Mesodermal cell (in vitro differentiated cells): ENCODE measurements around the gene PSMC3IP.

ENCODE experiments used
- H3K27ac ChIP-seq: 2 replicates; pipeline ENCODE4 v1.7.0; 2013; ENCODE audit warnings: mild to moderate bottlenecking, low read depth, low read length, moderate library complexity; ENCODE audit not compliant: severe bottlenecking
- H3K36me3 ChIP-seq: 2 replicates; pipeline ENCODE4 v1.7.1; 2013; ENCODE audit warnings: mild to moderate bottlenecking, low read length, moderate library complexity; ENCODE audit not compliant: control insufficient read depth, insufficient read depth
- H3K4me1 ChIP-seq: one replicate; pipeline ENCODE4 v1.7.1; 2013; ENCODE audit warnings: mild to moderate bottlenecking, low read length; ENCODE audit not compliant: insufficient read depth, control insufficient read depth, poor library complexity, severe bottlenecking
- H3K4me3 ChIP-seq: 2 replicates; pipeline ENCODE4 v1.7.0; 2013; ENCODE audit warnings: low read length, control low read depth, mild to moderate bottlenecking; ENCODE audit not compliant: insufficient read depth, poor library complexity, severe bottlenecking; ENCODE audit errors: extremely low read depth
- H3K9me3 ChIP-seq: 2 replicates; pipeline ENCODE4 v1.7.1; 2013; ENCODE audit warnings: mild to moderate bottlenecking, low read length, moderate library complexity; ENCODE audit not compliant: control insufficient read depth
- WGBS, 2 experiments: methylation state at CpG; one replicate each; pipeline ENCODE4 v1.1.5; 2013; ENCODE audit warnings: missing lambda C conversion rate in 2 of 2; ENCODE audit not compliant: insufficient coverage in 2 of 2; 5-methylcytosine and 5-hydroxymethylcytosine counted together

PSMC3IP gene

GRCh38 chr17:42566883-42567573, 10.5 kb downstream of the PSMC3IP start, which contains the start of gene MLX:
Gene MLX (plus strand): TSS chr17:42567100. CDS start chr17:42567125, 25 bp downstream.
- H3K4me1 ChIP-seq, result peaks cover 21% of the 10 kb centered on the region
- peak within 1 kb of the TSS; percentile 83 for H3K4me3 ChIP-seq
- H3K9me3 ChIP-seq, result no peaks in the 10 kb centered on the region
- peaks cover 71% of the 10 kb centered on the region for H3K36me3 ChIP-seq
- peak within 1 kb of the TSS; percentile 69 for H3K27ac ChIP-seq
- 1 to 2% methylated on average over 40 to 60 of the region's 72 CpGs for WGBS, 2 experiments

DNA sequence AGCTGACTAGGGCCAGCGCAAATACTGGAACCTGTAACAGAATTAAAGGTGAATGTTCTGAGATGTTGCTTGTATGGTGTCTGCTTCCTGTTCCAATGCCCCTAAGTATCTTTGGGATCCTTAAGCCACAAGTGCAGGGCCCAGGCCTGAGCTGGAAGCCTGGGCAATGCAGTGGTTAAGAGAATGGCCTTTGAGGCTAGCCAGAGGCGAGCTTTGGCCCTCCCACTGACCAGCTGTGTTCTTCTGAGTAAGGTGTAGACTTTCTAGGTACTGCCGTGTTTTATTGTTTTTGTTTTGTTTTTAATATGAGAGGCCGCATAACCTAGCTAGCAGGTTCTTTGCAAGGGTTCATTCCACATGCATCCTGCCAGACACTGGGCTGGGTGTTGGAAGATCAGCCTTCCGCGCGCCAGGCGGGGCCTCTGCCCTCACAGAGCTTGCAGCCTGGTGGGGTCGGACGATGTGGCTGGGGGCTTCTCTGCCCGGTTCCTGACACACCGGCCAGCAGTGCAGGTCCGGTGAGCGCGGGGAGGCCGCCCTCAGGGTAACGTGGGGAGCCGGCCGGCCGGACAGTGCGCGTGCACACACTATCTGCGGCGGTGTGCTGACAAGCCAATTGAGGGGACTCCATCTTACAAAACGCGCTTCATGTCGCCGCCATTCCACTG, 11.2 kb downstream of the PSMC3IP start:
- WGBS, 2 experiments, result 56 to 67% methylated on average over 19 to 27 of the region's 28 CpGs
- H3K4me3 ChIP-seq, result peak overlapping the region; percentile 83
- H3K9me3 ChIP-seq, result no peaks in the 10 kb centered on the region
- peaks cover 64% of the 10 kb centered on the region for H3K36me3 ChIP-seq
- H3K27ac ChIP-seq, result peak overlapping the region; percentile 69
- H3K4me1 ChIP-seq, result peaks cover 19% of the 10 kb centered on the region

DNA sequence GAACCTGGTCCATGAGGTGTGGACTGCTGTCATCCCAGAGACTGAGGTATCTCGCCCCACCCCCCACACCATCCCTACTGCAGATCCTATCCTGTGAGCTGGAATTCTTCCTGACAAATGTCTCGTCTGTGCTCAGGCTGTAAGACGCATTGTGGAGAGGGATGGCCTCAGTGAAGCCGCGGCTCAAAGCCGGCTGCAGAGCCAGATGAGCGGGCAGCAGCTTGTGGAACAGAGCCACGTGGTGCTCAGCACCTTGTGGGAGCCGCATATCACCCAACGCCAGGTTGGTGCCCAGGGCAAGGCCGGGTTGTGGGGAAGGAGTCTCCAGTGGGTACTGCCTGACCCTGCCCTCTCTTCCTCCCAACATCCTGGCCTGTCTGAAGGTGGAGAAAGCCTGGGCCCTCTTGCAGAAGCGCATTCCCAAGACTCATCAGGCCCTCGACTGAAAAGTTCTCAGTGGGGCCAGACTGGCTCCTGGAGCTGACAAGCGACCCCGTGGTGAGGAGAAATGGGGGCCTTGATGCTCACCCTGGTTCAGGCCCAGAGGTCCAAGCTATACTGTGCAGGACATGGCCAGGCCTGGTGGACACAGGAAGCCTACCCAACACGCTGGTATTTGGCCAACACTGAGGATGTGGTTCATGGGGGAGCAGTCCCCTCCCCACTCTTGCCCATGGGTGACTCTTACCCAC, 11.9 kb downstream of the PSMC3IP start:
- peaks cover 58% of the 10 kb centered on the region for H3K36me3 ChIP-seq
- H3K27ac ChIP-seq, result no peak overlapping the region
- WGBS, 2 experiments, result 91 to 98% methylated on average over 12 of the region's 16 CpGs

DNA sequence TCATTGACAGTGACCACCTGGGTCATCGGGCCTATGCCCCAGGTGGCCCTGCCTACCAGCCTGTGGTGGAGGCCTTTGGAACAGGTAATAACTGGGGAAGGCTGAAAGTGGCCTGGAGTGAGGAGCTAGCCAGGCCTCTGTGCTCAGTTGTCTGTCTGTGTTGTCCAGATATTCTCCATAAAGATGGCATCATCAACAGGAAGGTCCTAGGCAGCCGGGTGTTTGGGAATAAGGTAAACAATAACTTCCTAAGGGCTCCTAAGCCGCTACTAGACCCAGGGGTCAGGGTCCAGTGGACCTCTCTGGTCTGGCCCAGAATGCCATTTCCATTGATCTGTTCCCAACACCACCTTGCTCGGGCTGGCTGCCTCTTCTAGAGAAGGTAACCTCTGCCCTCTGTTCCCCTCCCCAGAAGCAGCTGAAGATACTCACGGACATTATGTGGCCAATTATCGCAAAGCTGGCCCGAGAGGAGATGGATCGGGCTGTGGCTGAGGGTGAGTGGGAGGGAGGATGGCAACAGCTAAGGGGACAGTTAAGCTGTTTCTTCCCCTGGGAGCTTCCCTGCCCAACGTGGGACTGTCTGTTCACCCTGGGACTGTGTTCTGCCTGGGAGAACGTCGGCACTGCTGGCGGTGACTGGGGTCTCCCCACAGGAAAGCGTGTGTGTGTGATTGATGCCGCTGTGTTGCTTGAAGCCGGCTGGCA, 12.6 kb downstream of the PSMC3IP start:
- no peaks in the 10 kb centered on the region for H3K9me3 ChIP-seq
- peaks cover 19% of the 10 kb centered on the region for H3K4me1 ChIP-seq
- no peak overlapping the region for H3K4me3 ChIP-seq
- WGBS, 2 experiments, result 96 to 99% methylated on average over 9 to 14 of the region's 15 CpGs
- H3K27ac ChIP-seq, result no peak overlapping the region
- H3K36me3 ChIP-seq, result peaks cover 51% of the 10 kb centered on the region

More for the DNA sequence above, 11.9 kb downstream of the PSMC3IP start:
- no peak overlapping the region for H3K4me3 ChIP-seq
- no peaks in the 10 kb centered on the region for H3K9me3 ChIP-seq
- H3K4me1 ChIP-seq, result peaks cover 19% of the 10 kb centered on the region

DNA sequence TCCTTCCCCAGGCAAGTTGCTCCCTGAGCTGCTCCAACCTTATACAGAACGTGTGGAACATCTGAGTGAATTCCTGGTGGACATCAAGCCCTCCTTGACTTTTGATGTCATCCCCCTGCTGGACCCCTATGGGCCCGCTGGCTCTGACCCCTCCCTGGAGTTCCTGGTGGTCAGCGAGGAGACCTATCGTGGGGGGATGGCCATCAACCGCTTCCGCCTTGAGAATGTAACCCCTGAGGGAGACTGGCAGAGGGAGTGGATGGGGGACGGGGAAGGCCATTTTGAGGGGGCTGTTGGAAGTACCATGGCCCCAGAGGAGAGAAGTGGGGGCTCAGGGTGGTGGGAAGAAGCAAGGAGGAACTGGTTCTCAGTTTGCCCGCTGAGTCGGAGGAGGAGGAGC, 13.6 kb downstream of the PSMC3IP start:
- no peak overlapping the region for H3K4me3 ChIP-seq

GRCh38 chr17:42563543-42563942, 14.0 kb downstream of the PSMC3IP start:
- WGBS, 2 experiments, result 86 to 100% methylated on average over 1 of the region's 1 CpG
- no peak overlapping the region for H3K27ac ChIP-seq
- H3K4me3 ChIP-seq, result peak overlapping the region; percentile 87
- peaks cover 37% of the 10 kb centered on the region for H3K36me3 ChIP-seq
- no peaks in the 10 kb centered on the region for H3K9me3 ChIP-seq
- peaks cover 19% of the 10 kb centered on the region for H3K4me1 ChIP-seq

More for the DNA sequence above, 13.6 kb downstream of the PSMC3IP start:
- Histone ChIP-seq H3K36me3 (peaks cover 41% of the 10 kb centered on the region), H3K4me1 (peaks cover 19% of the 10 kb centered on the region), H3K9me3 (no peaks in the 10 kb centered on the region), H3K27ac (no peak overlapping the region)
- WGBS, 2 experiments, result 88 to 98% methylated on average over 5 to 7 of the region's 9 CpGs

GRCh38 chr17:42563143-42563509, 14.4 kb downstream of the PSMC3IP start:
- WGBS, 2 experiments, result 89 to 94% methylated on average over 11 to 13 of the region's 14 CpGs
- H3K4me3 ChIP-seq, result peak overlapping the region; percentile 87

GRCh38 chr17:42562388-42563142, 15.0 kb downstream of the PSMC3IP start:
- 24 to 26% methylated on average over 44 to 48 of the region's 48 CpGs for WGBS, 2 experiments
- peaks cover 19% of the 10 kb centered on the region for H3K4me1 ChIP-seq
- peak overlapping the region; percentile 71 for H3K27ac ChIP-seq

More at GRCh38 chr17:42563143-42563509, 14.4 kb downstream of the PSMC3IP start:
- H3K9me3 ChIP-seq, result no peaks in the 10 kb centered on the region
- H3K27ac ChIP-seq, result no peak overlapping the region
- peaks cover 33% of the 10 kb centered on the region for H3K36me3 ChIP-seq
- peaks cover 19% of the 10 kb centered on the region for H3K4me1 ChIP-seq

DNA sequence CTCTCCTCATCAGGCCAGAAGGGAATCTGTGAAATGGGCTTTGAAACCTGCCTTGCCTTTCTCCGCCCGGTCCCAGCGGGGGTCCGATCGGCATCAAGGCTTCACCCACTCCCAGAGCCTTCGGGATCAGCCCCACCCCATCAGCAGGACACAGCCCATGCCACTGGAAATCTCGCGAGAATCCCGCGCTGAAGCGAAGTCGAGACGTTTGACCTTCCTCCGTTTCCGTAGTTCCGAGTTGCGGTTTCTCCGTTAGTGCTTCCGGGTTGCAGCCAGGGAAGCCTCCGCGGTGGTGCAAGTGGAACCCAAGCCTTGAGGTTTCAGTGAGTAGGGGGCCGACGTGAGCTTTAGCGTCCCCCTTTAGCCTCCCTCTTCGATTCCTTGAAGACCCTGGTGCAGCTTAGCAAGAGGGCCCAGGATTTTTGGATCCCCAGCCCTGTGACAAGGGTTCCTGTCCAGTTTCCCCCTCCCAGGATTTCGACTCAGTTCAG, 15.6 kb downstream of the PSMC3IP start, which contains the start of gene COASY:
COASY (plus strand) TSS at position 252 of the 491 bp plus-strand sequence. CDS start 475 bp downstream, outside the sequence.
- H3K4me3 ChIP-seq, result peak within 1 kb of the TSS; percentile 87
- no peaks in the 10 kb centered on the region for H3K9me3 ChIP-seq
- WGBS, 2 experiments, result 0 to 1% methylated on average over 26 of the region's 26 CpGs
- peak within 1 kb of the TSS; percentile 71 for H3K27ac ChIP-seq
- H3K36me3 ChIP-seq, result peaks cover 33% of the 10 kb centered on the region
- H3K4me1 ChIP-seq, result peaks cover 19% of the 10 kb centered on the region

More at GRCh38 chr17:42562388-42563142, 15.0 kb downstream of the PSMC3IP start:
- Histone ChIP-seq H3K4me3 (peak overlapping the region; percentile 87), H3K9me3 (no peaks in the 10 kb centered on the region), H3K36me3 (peaks cover 33% of the 10 kb centered on the region)
